IMR-90 (cell line): ENCODE results near the gene PSMD2. TPM values are rescaled to one million over a fixed set of nuclear protein-coding genes. Genes with fewer than 3 reads are reported as not detected.

ENCODE experiments used
- ATAC-seq: fragments of 200-7000 bp; cut with Tn5 transposase; 2 replicates; pipeline ENCODE4 v1.9.1; 2020; ENCODE audit warnings: low read depth, mild to moderate bottlenecking, moderate library complexity
- BruUV-seq: library from RNA; stranded (reverse); fragments of 400-500 nt; replicated peaks from 2 replicates; lab custom pipeline; 2021; lab: Mats Ljungman, UMichigan
- CTCF ChIA-PET: fragments of 300-600 bp; formaldehyde crosslinking; extraction: SDS; loops from one replicate; lab custom pipeline; 2021; ENCODE audit warnings: antibody characterized with exemption; lab: Yijun Ruan, JAX
- POLR2A ChIA-PET: fragments of 300-600 bp; sonication (Branson Sonifier 250); formaldehyde crosslinking; loops from one replicate; lab custom pipeline; 2022; ENCODE audit warnings: antibody characterized with exemption; ENCODE audit not compliant: unreplicated experiment; lab: Charles Lee
- DNase-seq: peaks from one replicate; pipeline ENCODE4 v3.0.0; 2013
- H2AFZ ChIP-seq: replicated peaks from 2 replicates; pipeline ENCODE3; 2013; ENCODE audit warnings: low read length, mild to moderate bottlenecking; ENCODE audit not compliant: poor library complexity
- H2AK5ac ChIP-seq: 2 replicates; pipeline ENCODE4 v1.6.1; 2013; ENCODE audit warnings: low read depth, low read length, inconsistent platforms
- H2AK9ac ChIP-seq: replicated peaks from 2 replicates; pipeline ENCODE3; 2013; ENCODE audit warnings: mild to moderate bottlenecking, low read depth, low read length, moderate library complexity; ENCODE audit not compliant: poor library complexity
- H2BK120ac ChIP-seq: 2 replicates; pipeline ENCODE4 v1.6.1; 2013; ENCODE audit warnings: low read depth, low read length, inconsistent platforms
- H2BK15ac ChIP-seq: 3 replicates; pipeline ENCODE4 v1.6.1; 2013; ENCODE audit warnings: low read depth, low read length, inconsistent platforms
- H2BK20ac ChIP-seq: 2 replicates; pipeline ENCODE4 v1.6.1; 2013; ENCODE audit warnings: low read depth, mild to moderate bottlenecking, inconsistent platforms, low read length, moderate library complexity
- H2BK5ac ChIP-seq: 2 replicates; pipeline ENCODE4 v1.6.1; 2013; ENCODE audit warnings: mild to moderate bottlenecking, low read depth, low read length, inconsistent platforms; ENCODE audit not compliant: poor library complexity, severe bottlenecking
- H3K14ac ChIP-seq: replicated peaks from 2 replicates; pipeline ENCODE4 v1.6.1; 2013; ENCODE audit warnings: low read depth, low read length, inconsistent platforms
- H3K18ac ChIP-seq: 2 replicates; pipeline ENCODE4 v1.6.1; 2013; ENCODE audit warnings: low read depth, low read length, control low read depth
- H3K23ac ChIP-seq: 2 replicates; pipeline ENCODE4 v1.6.1; 2013; ENCODE audit warnings: low read depth, low read length, inconsistent platforms
- H3K27ac ChIP-seq: 2 replicates; pipeline ENCODE4 v1.5.1; 2013; ENCODE audit warnings: mild to moderate bottlenecking, control low read depth, low read length; ENCODE audit not compliant: insufficient read depth
- H3K27me3 ChIP-seq: 2 replicates; pipeline ENCODE4 v1.6.1; 2013; ENCODE audit warnings: low read length; ENCODE audit not compliant: control insufficient read depth, insufficient read depth
- H3K36me3 ChIP-seq: 2 replicates; pipeline ENCODE4 v1.6.1; 2013; ENCODE audit warnings: low read length, mixed read lengths; ENCODE audit not compliant: control insufficient read depth, insufficient read depth
- H3K4ac ChIP-seq: 2 replicates; pipeline ENCODE4 v1.6.1; 2013; ENCODE audit warnings: low read depth, low read length, inconsistent platforms
- H3K4me1 ChIP-seq: 2 replicates; pipeline ENCODE4 v1.6.1; 2013; ENCODE audit warnings: low read length, mixed read lengths; ENCODE audit not compliant: control insufficient read depth, insufficient read depth
- H3K4me2 ChIP-seq: 2 replicates; pipeline ENCODE4 v1.6.1; 2013; ENCODE audit warnings: low read depth, mild to moderate bottlenecking, control low read depth, low read length, moderate library complexity
- H3K4me3 ChIP-seq: 2 replicates; pipeline ENCODE4 v1.5.1; 2013; ENCODE audit warnings: low read depth, mild to moderate bottlenecking, control low read depth, low read length, moderate library complexity; ENCODE audit not compliant: insufficient read depth
- H3K56ac ChIP-seq: 2 replicates; pipeline ENCODE4 v1.6.1; 2013; ENCODE audit warnings: low read length, inconsistent platforms; ENCODE audit not compliant: insufficient read depth; ENCODE audit errors: extremely low read depth
- H3K79me1 ChIP-seq, 2 experiments: 2 replicates each; pipeline ENCODE4 v1.6.1; 2013; ENCODE audit warnings: low read length in 2 of 2, inconsistent platforms in 1 of 2, low read depth in 1 of 2
- H3K9ac ChIP-seq: 2 replicates; pipeline ENCODE4 v1.6.1; 2013; ENCODE audit warnings: low read depth, low read length, control low read depth
- H3K9me1 ChIP-seq: 2 replicates; pipeline ENCODE4 v1.6.1; 2013; ENCODE audit warnings: low read length, inconsistent platforms; ENCODE audit not compliant: insufficient read depth
- H3K9me3 ChIP-seq: 2 replicates; pipeline ENCODE4 v1.6.1; 2013; ENCODE audit warnings: low read length; ENCODE audit not compliant: control insufficient read depth, insufficient read depth
- H4K20me1 ChIP-seq: 2 replicates; pipeline ENCODE4 v1.6.1; 2013; ENCODE audit warnings: low read length, inconsistent platforms; ENCODE audit not compliant: insufficient read depth
- H4K5ac ChIP-seq: 2 replicates; pipeline ENCODE4 v1.6.1; 2013; ENCODE audit warnings: mild to moderate bottlenecking, low read depth, low read length, control low read depth
- H4K8ac ChIP-seq, 2 experiments: 2 replicates each; pipeline ENCODE4 v1.6.1; 2013; ENCODE audit warnings: low read depth in 2 of 2, low read length in 2 of 2, control low read depth in 1 of 2, inconsistent platforms in 1 of 2
- H4K91ac ChIP-seq: 2 replicates; pipeline ENCODE4 v1.6.1; 2013; ENCODE audit warnings: low read depth, low read length, inconsistent platforms; ENCODE audit not compliant: insufficient read depth
- BHLHE40 ChIP-seq: fragments of 150-350 bp; IDR thresholded peaks from 2 replicates; pipeline ENCODE4 v1.6.1; 2016; ENCODE audit warnings: mild to moderate bottlenecking, low read depth, low read length
- CEBPB ChIP-seq: IDR thresholded peaks from 2 replicates; pipeline ENCODE4 v1.6.1; 2012; ENCODE audit warnings: low read depth, low read length, improper control_type of control experiment
- CHD1 ChIP-seq: IDR thresholded peaks from 2 replicates; pipeline ENCODE4 v1.6.1; 2012; ENCODE audit warnings: low read depth, low read length, improper control_type of control experiment
- CTCF ChIP-seq: conservative IDR thresholded peaks from 2 replicates; pipeline ENCODE4 v1.5.1; 2012; ENCODE audit warnings: mild to moderate bottlenecking, low read depth, low read length, improper control_type of control experiment
- MAZ ChIP-seq: IDR thresholded peaks from 2 replicates; pipeline ENCODE4 v1.6.1; 2012; ENCODE audit warnings: low read depth, mild to moderate bottlenecking, low read length, improper control_type of control experiment, moderate library complexity, borderline replicate concordance
- NFE2L2 ChIP-seq: fragments of 150-350 bp; IDR thresholded peaks from 2 replicates; pipeline ENCODE4 v1.6.1; 2016; ENCODE audit warnings: low read depth, mild to moderate bottlenecking, low read length
- POLR2A ChIP-seq: IDR thresholded peaks from 2 replicates; pipeline ENCODE4 v1.6.1; 2012; ENCODE audit warnings: mild to moderate bottlenecking, low read depth, low read length
- RCOR1 ChIP-seq: IDR thresholded peaks from 2 replicates; pipeline ENCODE4 v1.6.1; 2012; ENCODE audit warnings: mild to moderate bottlenecking, low read length, improper control_type of control experiment; ENCODE audit not compliant: insufficient replicate concordance
- RFX5 ChIP-seq: IDR thresholded peaks from 2 replicates; pipeline ENCODE4 v1.8.0; 2012; ENCODE audit warnings: low read depth, mild to moderate bottlenecking, low read length, moderate library complexity
- USF2 ChIP-seq: fragments of 150-350 bp; IDR thresholded peaks from 2 replicates; pipeline ENCODE4 v1.6.1; 2017; ENCODE audit warnings: mild to moderate bottlenecking, antibody characterized with exemption, low read length, low read depth
- WGBS, 2 experiments: methylation state at CpG; one replicate each; pipeline versions ENCODE4 v1.1.5 to v1.1.7; 2013; ENCODE audit warnings: missing lambda C conversion rate in 2 of 2; ENCODE audit not compliant: insufficient read length in 1 of 2; ENCODE audit errors: extremely low coverage in 2 of 2; 5-methylcytosine and 5-hydroxymethylcytosine counted together
- dilution Hi-C: fragments of 300-500 bp; cut with HindIII; formaldehyde crosslinking; loops from one replicate; pipeline ENCODE4 v1.14.3; 2018; ENCODE audit warnings: low sequenced_read_pairs; ENCODE audit not compliant: unreplicated experiment
- in situ Hi-C: fragments of 300-500 bp; cut with MboI; formaldehyde crosslinking; loops from 3 replicates; pipeline ENCODE4 v1.14.3; 2019; ENCODE audit warnings: low sequenced_read_pairs, inconsistent platforms, mixed read lengths
- intact Hi-C: fragments of 100-400 bp; cut with micrococcal nuclease; formaldehyde crosslinking; loops from 2 replicates; pipeline ENCODE4 v1.10.0; 2022
- polyA plus RNA-seq, 3 experiments: library from polyadenylated mRNA; depleted of rRNA; stranded (reverse); fragments of >200 nt; gene quantifications; 2 replicates each; pipeline ENCODE4 v1.2.3, GENCODE V29; 2012; ENCODE audit warnings: low replicate concordance in 1 of 3
- total RNA-seq: library from RNA; depleted of rRNA; stranded (reverse); fragments of >200 nt; gene quantifications from 2 replicates; pipeline ENCODE4 v1.2.3, GENCODE V29; 2012

PSMD2 gene
- total and polyA plus RNA-seq, 2 of the 4 experiments (the other 2 are of a cell fraction), result 514 to 872 TPM

- Histone ChIP-seq H2BK15ac (no peak overlapping the region), H2BK20ac (no peak overlapping the region), H2BK5ac (no peak overlapping the region), H3K56ac (no peak overlapping the region), H3K4ac (no peak overlapping the region), H3K14ac (no peak overlapping the region), H2AFZ (no peak overlapping the region), H3K9me1 (no peaks in the 10 kb centered on the region), H3K4me3 (no peak overlapping the region), H3K27ac (no peak overlapping the region), H3K27me3 (peaks cover 14% of the 10 kb centered on the region; the same call in 1 of the 2 replicates), H3K79me1 (peaks cover 0 to 17% of the 10 kb centered on the region in 2 experiments; a peak in 2 of 4 replicates), H3K18ac (no peak overlapping the region), H3K4me1 (peaks cover 2% of the 10 kb centered on the region; the same call in 1 of the 2 replicates), H2AK5ac (no peak overlapping the region), H4K8ac (no peak overlapping the region), H2AK9ac (no peak overlapping the region), H3K23ac (no peak overlapping the region), H2BK120ac (no peak overlapping the region), H4K20me1 (peaks cover 16% of the 10 kb centered on the region), H3K9me3 (no peaks in the 10 kb centered on the region), H3K36me3 (peaks cover 2% of the 10 kb centered on the region; the same call in 1 of the 2 replicates), H4K91ac (no peak overlapping the region), H3K4me2 (no peak overlapping the region), H3K9ac (no peak overlapping the region), H4K5ac (no peak overlapping the region)
- DNase-seq (no peak), ATAC-seq (no peak)
- ChIA-PET POLR2A (no interaction called here), CTCF (interaction anchor here (0.6 to 0.7 kb wide), 2 partner anchors 278 to 1473 kb away, joined by 4 read pairs; no protein-coding TSS in a partner anchor)
- in situ Hi-C loops (no loop called here), intact Hi-C loops (no loop called here), dilution Hi-C loops (no loop called here)
- no CpG with 5 or more reads among the region's 3 CpGs for WGBS, 2 experiments
- TF ChIP-seq RCOR1 (no peak), USF2 (no peak), CTCF (no peak), BHLHE40 (no peak), MAZ (no peak), CEBPB (no peak), POLR2A (no peak), RFX5 (no peak), CHD1 (no peak), NFE2L2 (no peak)
- BruUV-seq, result no TSS peak
Measured at GRCh38 chr3:184295771-184296170, 3.3 kb upstream of the PSMD2 start.
